CD4-positive, alpha-beta T cell treated with Interleukin-2 at 100 ng/mL for 4 hours (primary cell): ENCODE data around the gene SMTN.
"Not testable (repeated sequence)": the region's sequence is repeated elsewhere in the genome, so short reads cannot be mapped to it uniquely, and the experiment has no call there.

Experiments
- DNase-seq: peaks from one replicate; pipeline ENCODE4 v3.0.0-alpha.2; 2020; ENCODE audit warnings: low spot score

Gene SMTN

GRCh38 chr22:31104869-31105268 lies 23.8 kb downstream of the SMTN start:
- DNase-seq, result no peak

DNA sequence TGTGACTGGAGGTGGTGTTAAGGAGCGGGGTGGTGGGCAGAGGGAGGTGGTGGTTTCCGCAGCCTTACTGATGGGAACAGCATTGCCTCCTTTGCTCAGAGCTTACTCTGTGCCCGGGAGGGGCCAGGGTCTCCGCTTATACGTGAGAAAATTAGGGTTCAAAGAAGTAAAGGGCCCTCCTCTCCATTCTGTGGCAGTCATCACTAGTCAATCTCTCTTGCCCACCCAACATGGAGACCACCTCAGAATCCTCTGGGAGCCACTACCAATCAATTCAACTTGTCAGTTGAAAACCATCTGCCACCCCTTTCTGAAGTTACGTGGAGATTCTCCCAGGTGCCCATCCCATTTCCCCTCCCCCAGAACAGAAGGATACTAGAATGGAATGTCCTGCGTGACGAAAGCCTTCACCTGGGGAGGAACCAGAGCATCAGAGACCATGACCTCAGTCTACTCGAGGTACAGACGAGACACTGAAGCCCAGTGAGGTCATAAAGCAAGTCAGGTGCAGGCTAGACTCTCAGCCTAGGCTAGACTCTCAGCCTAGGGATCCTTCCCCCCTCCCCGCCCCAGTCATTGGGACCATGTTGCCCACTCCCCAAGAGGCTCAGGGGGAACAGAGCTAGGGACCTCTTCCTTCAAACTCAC lies 24.3 kb downstream of the SMTN start:
- DNase-seq, result no peak

DNA sequence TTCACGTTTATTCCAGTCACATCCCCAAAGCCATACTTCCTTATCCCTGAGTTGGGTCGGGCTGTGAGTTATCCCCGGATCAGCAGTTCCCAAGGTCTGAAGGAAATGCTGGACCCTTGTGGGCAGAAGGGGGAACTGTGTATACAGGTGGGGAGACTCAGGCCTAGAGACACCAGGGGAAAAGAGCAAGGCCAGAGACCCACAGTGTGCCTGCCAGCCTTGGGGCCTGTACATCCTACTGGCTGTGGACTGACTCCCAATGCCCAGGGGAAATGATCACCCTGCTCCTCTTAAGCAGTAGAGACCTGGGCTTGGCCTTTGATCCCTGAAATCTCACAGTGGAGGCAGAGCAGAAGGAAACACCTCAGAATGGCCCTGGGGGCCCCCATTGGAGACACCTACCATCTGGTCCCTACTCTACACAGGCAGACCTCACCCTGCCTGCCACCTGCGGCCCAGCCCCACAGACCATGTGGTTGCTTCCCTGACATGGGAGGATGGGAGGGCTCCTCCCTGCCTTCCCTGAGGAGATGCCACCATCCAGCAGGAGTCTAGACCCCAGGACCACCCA lies 25.0 kb downstream of the SMTN start:
- no peak for DNase-seq

DNA sequence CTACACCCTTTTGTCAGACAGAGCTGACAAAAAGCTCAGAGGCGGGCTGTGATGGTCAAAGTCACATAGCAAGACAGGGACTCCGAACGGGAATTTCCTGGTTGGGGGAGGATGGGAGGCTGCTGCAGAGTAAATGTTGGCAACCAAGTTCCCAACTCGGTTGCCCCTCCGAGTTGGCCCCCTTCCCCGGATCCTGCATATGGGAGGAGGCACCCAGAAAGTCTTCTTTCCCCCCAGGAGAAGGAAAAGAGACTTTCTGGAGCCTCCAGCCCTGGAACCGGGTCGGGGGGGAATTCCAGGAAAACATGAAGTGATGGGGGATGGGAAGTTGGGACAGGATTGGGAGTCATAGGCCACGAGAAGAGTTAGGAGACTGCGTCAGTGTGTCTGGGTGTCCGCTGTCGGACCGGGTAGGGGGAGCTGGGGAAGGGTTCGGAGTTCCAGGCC lies 25.6 kb downstream of the SMTN start:
- no peak for DNase-seq

GRCh38 chr22:31107178-31107893 lies 26.2 kb downstream of the SMTN start, which contains the start of gene SELENOM:
TSS of gene SELENOM (minus strand) at chr22:31107568. CDS start at chr22:31107505, 63 bp downstream.
- DNase-seq, result peak; percentile 89

DNA sequence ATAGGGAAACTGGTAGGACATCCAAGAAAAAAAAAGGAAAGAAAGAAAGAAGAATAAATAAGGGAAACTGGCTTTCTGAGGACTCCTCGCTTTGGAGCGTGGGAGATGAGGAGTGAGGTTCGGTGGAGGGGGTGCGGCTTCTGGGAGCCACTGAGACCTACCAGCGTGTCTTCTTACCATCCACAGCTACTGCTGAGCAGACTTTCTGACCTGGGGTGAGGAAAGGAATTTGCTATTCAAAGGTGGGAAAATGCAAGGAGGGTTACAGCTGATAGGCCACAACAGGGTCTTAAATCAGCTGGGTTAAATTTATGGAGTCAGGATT lies 26.7 kb downstream of the SMTN start:
- no peak for DNase-seq

DNA sequence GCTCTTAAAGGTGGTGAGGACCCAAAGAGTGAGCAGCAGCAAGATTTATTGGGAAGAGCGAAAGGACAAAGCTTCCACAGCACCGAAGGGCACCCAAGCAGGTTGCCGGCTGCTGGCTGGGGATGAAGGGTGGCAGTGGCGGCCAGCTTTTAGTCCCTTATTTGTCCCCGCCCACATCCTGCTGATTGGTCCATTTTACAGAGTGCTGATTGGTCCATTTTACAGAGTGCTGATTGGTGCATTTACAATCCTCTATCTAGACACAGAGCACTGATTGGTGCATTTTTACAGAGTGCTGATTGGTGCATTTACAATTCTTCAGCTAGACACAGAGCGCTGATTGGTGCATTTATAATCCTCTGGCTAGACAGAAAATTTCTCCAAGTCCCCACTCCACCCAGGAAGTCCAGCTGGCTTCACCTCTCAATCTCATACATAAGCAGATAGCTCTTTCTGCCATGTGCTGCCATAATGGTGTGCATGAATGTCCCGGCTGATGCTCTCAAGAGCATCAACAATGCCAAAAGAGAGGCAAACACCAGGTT lies 31.5 kb downstream of the SMTN start:
- DNase-seq, result not testable (repeated sequence)

GRCh38 chr22:31118046-31118820 lies 37.1 kb downstream of the SMTN start:
- no peak for DNase-seq

DNA sequence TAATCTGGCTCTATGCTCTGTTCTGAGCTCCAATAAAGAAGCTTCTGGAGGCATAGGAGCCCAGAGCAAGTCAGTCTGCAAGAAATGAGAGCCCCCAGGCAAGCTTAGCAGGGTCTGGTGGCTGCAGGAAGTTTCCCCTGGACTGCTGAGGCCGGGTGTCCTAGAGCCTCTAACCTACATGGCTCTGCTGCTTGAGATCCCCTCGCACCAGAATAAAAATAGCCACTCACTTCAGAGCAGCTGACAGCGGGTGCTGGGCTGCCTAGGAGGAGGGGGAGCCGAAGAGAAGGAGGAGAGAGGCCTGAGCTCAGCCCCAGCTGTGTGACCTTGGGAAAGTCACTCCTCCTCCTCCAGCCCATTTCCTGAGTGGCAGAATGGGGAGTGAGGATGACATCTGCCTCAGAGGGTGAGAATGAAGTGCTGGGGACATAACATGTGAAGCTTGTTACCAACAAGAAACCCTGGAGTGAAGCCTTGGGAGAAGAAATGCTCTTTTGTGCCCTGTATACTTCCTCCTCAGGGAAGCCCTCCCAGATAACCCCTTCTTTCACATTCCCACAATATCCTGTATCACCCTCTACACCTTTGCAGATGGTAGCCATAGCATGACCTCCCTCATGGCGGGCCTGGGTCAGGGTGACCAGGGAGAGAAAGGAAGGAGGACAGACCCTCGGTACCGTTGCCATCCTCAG lies 38.1 kb downstream of the SMTN start:
- no peak for DNase-seq

- no peak for DNase-seq
These were observed 39.1 kb downstream of the SMTN start for GRCh38 chr22:31120230-31120629.

DNA sequence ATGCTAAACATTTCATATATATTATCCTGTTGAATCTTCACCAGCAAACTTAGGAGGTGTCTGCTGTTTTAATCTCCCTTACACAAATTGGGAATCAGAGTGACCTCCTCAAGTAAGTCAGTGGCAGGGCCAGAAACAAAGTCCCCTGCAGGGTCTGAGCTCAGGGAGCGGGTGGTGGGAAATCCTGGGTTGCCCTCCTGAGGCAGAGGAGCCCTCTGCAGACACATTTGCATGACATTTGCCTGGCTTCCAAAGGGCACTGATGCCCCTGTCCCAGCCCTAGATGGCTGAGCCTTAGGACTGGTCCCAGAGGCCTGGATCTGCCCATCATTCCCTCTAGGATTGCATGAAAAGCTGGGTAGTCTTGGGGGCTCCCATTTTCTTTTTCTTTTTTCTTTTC lies 39.5 kb downstream of the SMTN start:
- no peak for DNase-seq

GRCh38 chr22:31121403-31121802 lies 40.3 kb downstream of the SMTN start:
- no peak for DNase-seq

- DNase-seq, result no peak
These were observed 41.0 kb downstream of the SMTN start for GRCh38 chr22:31122196-31122531.

- DNase-seq, result no peak
These were observed 41.6 kb downstream of the SMTN start, which contains the start of gene INPP5J for GRCh38 chr22:31122532-31123291. TSS of gene INPP5J (plus strand) at chr22:31122966. CDS start at chr22:31123015, 49 bp downstream.

GRCh38 chr22:31123292-31123602 lies 42.1 kb downstream of the SMTN start:
- no peak for DNase-seq

DNA sequence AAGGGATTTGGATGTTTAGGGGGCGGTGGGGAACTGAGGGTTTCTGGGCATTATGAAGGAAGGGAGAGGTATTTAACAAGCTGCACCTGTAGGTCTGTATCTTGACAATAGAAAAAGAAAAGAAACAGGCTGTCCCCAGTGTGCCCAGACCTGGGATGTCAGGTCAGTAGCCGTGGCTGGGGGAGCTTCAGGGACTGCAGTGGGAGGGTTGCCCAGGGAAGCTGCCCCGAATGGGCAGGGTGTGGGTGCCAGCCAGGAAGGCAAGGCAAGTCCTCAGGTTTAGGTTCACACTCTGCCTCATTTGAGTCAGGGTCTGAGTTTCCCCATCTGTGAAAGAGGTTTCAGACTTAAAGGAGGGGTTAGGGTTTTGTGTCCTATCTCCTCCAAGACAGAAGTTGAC lies 43.2 kb downstream of the SMTN start:
- no peak for DNase-seq

GRCh38 chr22:31124811-31125465 lies 43.8 kb downstream of the SMTN start:
- DNase-seq, result no peak

GRCh38 chr22:31125521-31126117 lies 44.5 kb downstream of the SMTN start:
- no peak for DNase-seq

GRCh38 chr22:31126128-31126868 lies 45.2 kb downstream of the SMTN start:
- no peak for DNase-seq

DNA sequence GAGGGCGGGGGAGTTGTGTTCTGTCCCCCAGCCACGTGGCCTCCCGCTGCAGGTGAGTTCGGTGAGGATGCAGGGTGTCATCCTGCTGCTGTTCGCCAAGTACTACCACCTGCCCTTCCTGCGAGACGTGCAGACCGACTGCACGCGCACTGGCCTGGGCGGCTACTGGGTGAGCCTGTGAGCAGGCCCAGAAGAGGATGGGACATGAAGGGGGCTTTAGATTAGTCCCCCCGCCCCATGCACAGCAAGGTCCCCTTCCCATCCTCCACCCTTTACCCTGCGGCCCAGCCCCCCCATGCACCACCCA lies 45.7 kb downstream of the SMTN start:
- no peak for DNase-seq
